ENCODE measurements around the gene LTB4R.
A peak's percentile ranks its signal among the peaks of the same experiment; 100 is the strongest.

Gene LTB4R

DNA sequence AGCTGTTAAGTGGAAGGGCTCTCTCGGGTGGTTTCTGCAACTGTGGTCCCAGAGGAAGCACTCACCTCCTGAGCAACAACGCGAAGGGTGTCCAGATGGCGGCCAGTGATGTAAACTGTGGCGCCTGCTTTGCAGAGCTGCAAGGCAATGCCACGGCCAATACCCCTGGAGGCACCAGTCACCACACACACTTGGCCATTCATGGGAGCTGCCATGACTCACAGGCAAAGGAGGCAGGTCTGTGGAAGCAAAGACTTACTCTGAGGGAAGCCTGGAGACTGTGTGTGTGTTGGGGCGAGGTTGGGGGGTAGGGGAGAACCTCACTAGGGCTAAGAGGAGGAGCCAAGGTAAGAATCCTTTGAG, 12.4 kb upstream of the LTB4R start:
- H3K27ac ChIP-seq = peak overlapping the region; percentile 94
- POLR2A ChIA-PET (ENCODE audit: low non-redundant PET) = interaction anchor here (0.6 to 3.3 kb wide), 4 partner anchors 35 to 1505 kb away, joined by 3 to 17 read pairs (median 5); partner anchors contain the start of gene TINF2
- TF ChIP-seq CTCF (conservative IDR thresholded peaks at IDR 0.05; ENCODE audit: low read depth) = no peak
- peak; percentile 91 for DNase-seq (ENCODE audit: low spot score)
- CTCF ChIA-PET = interaction anchor here (0.5 to 4.7 kb wide), 7 partner anchors 9 to 1377 kb away, joined by 3 to 51 read pairs (median 6); partner anchors contain the start of genes CIDEB and TINF2

GRCh38 chr14:24299255-24300191, 11.8 kb upstream of the LTB4R start, which contains the start of the genes DHRS1 and NOP9:
DHRS1 (minus strand) TSS chr14:24299780; CDS start chr14:24299106, 674 bp downstream.
NOP9 (plus strand) TSS chr14:24299850; CDS start chr14:24299955, 105 bp downstream.
- POLR2A ChIA-PET (ENCODE audit: low non-redundant PET) = interaction anchor here (0.6 to 3.3 kb wide), 3 partner anchors 36 to 202 kb away, joined by 3 to 17 read pairs (median 5); partner anchors contain the start of gene TINF2
- CTCF ChIA-PET = interaction anchor here (0.5 to 4.7 kb wide), 8 partner anchors 9 to 1377 kb away, joined by 3 to 51 read pairs (median 6); partner anchors contain the start of genes CIDEB and TINF2
- H3K27ac ChIP-seq = peak within 1 kb of the TSS; percentile 94
- no peak for TF ChIP-seq CTCF (conservative IDR thresholded peaks at IDR 0.05; ENCODE audit: low read depth)
- peak; percentile 95 for DNase-seq (ENCODE audit: low spot score)

DNA sequence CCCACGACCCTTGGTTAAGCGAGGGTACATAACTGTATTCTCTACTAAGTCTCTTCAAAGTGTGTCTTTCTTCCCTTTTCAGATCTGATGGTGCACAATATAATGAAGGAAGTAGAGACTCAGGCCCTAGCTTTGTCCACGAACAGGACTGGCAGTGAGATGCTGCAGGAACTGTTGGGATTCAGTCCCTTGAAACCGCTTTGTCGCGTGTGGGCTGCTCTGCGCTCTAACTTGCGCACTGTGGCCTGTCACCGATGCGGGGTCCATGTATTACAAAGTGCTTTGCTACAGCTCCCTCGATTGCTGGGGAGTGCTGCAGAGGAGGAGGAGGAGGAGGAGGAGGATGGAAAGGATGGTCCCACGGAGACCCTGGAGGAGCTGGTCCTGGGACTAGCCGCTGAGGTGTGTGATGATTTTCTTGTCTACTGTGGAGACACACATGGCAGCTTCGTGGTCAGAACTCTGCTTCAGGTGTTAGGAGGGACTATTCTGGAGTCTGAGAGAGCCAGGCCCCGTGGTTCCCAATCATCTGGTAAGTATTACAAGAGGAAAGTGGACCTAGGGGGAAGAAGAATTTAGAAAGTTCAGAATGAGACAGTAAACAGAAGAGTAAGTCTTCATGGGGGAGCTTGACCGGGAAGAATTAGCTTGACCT, 10.8 kb upstream of the LTB4R start:
- no peak for TF ChIP-seq CTCF (conservative IDR thresholded peaks at IDR 0.05; ENCODE audit: low read depth)
- DNase-seq (ENCODE audit: low spot score) = no peak
- CTCF ChIA-PET = interaction anchor here (0.8 to 4.7 kb wide), 5 partner anchors 8 to 131 kb away, joined by 5 to 51 read pairs (median 8); partner anchors contain the start of genes CIDEB, LTB4R2 and TINF2
- peak overlapping the region; percentile 94 for H3K27ac ChIP-seq
- POLR2A ChIA-PET (ENCODE audit: low non-redundant PET) = interaction anchor here (0.6 to 3.3 kb wide), 2 partner anchors 32 to 58 kb away, joined by 7 to 17 read pairs; partner anchors contain the start of gene TINF2

GRCh38 chr14:24304019-24304387, 7.3 kb upstream of the LTB4R start:
- TF ChIP-seq CTCF (conservative IDR thresholded peaks at IDR 0.05; ENCODE audit: low read depth) = no peak
- CTCF ChIA-PET = no interaction called here
- no peak for DNase-seq (ENCODE audit: low spot score)
- POLR2A ChIA-PET (ENCODE audit: low non-redundant PET) = no interaction called here
- peak overlapping the region; percentile 19 for H3K27ac ChIP-seq

- ChIA-PET POLR2A (ENCODE audit: low non-redundant PET) (no interaction called here), CTCF (interaction anchor here (0.6 to 1.6 kb wide), 4 partner anchors 17 to 249 kb away, joined by 3 to 14 read pairs (median 4); partner anchors contain the start of gene TINF2)
- DNase-seq (ENCODE audit: low spot score) = no peak
- peak overlapping the region; percentile 98 for H3K27ac ChIP-seq
- TF ChIP-seq CTCF (conservative IDR thresholded peaks at IDR 0.05; ENCODE audit: low read depth) = no peak
Measured at GRCh38 chr14:24307156-24307574, 4.1 kb upstream of the LTB4R start.

Measured in RWPE1 (cell line).